HG03196 (cell line): ENCODE measurements around the gene S100A7A.
"Not testable (repeated sequence)": the region's sequence is repeated elsewhere in the genome, so short reads cannot be mapped to it uniquely, and the experiment has no call there.

Source experiments
- ATAC-seq: cut with Tn5 transposase; IDR thresholded peaks from one replicate; pipeline ENCODE4 v1.9.1; 2021; ENCODE audit not compliant: unreplicated experiment

The S100A7A gene

GRCh38 chr1:153456396-153456795, 40.1 kb downstream of the S100A7A start:
- ATAC-seq: no peak

DNA sequence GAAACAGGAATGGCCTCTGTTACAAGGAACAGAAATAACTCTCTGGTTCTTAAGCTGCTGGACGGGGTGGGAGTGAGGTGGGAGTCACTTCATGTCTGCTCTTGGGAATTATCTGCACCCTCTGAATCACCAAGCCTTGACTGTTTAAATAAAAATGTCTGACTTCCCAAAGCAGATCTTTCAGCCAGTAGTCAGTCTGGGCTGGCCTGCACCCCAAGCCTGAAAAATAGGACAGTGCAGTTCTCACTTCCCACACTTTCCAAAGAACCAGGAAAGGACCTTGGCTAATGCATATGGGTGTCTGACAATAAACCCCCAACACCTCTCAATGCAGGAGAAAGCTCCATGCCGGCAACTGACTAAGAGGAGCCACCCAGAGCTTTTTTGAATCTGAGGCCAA, 43.3 kb downstream of the S100A7A start:
- ATAC-seq: no peak

GRCh38 chr1:153460551-153460950, 44.2 kb downstream of the S100A7A start, which contains the start of gene S100A7:
TSS of gene S100A7 (minus strand) at chr1:153460651. CDS start at chr1:153459013, 1,638 bp downstream.
- ATAC-seq: no peak

DNA sequence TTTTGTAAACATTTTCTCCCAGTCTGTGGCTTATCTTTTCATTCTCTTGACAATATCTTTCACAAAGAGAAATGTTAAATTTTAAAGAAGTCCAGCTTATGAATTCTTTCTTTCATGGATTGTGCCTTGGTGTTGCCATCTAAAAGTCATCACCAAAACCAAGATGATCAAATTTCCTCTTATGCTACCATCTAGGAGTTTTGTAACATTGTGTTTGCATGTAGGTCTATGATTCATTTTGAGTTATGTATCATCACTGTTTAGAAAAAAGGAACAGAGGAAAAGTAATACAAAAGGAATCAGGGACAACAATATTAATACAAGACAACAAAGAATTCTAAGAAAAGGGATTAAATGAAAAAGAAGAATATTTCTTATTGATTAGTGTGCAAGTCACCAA, 46.4 kb downstream of the S100A7A start:
- not testable (repeated sequence) for ATAC-seq

DNA sequence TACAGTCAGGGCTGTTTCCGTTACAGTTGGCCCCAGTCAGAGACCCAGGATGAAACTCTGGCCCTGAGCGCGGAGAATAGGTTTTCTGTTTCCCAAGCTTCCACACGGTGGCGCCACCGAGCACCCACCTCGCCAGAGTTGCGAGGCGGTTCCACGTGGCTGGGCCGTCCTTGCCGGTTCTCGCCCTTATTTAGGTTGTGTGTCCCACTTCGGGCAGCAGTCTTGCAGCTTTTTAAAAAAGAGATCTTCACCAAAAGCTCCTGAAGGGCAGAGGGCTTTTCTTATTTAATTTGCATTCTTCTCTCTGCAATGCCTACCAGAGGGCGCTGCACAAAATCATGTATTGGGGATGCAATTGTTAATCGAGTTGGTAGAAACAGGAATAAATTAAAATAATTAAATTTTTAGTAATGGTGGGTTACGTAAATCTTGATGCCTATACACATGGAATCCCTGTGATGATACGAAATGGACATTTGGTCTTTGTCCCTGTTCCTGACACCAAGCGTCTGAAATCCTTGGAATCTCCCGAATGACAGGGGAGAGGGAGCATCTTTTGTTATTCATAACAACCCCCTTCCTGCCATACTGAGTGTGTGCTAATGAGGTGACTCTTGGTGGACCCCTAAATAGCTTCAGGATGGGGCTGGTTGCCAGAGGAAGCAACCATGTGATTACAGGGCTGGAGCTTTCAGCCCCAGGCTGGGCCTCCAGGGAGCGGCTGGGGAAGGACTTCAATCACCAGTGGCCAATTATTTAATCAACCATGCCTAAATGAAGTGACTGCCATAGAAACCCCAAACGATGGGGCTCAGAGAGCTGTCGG, 49.7 kb downstream of the S100A7A start:
- no peak for ATAC-seq

DNA sequence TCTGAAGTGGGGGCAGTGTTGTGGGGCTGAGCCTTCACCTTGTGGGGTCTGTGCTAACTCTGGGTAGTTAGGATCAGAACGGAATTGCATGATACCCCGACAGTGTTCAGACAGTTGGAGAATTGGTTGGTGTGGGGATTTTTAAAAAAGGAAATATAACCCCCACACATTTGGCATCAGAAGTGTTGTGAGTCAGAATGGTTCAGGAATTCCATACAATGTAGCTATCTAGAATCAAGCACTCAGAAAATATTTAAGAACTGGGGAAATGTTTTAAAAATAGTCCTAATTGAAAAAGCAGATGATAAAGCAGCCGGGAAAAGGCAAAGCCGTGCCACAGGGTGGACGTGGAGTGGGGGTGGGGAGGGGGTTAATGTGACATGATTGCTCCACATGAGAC, 50.6 kb downstream of the S100A7A start:
- no peak for ATAC-seq

DNA sequence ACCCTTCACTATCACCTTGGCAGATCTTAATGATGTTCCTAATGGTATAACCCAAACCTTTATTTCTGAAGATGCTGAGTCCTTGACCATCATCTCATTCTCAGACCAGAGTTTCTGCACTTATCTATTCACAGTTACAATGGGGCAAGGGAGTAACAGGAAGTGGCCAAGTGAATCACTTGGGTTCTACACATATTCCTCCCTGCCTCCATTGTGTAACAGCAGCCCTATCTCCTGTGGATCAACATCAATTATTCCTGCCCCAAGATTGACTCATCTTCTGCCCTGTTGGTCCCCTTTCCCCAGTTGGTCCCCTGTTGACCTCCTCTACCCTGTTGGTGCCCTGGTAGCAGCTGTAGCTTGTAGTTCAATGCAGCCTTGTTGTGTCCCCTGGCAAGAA, 54.4 kb downstream of the S100A7A start:
- no peak for ATAC-seq
